HEK293 (cell line): Measurements from ENCODE around the gene SRSF12.
"Not testable (repeated sequence)": the region's sequence is repeated elsewhere in the genome, so short reads cannot be mapped to it uniquely, and the experiment has no call there.

Experiments used
- KLF9 ChIP-seq: fragments of 450-650 bp; formaldehyde crosslinking; IDR thresholded peaks from 2 replicates; pipeline ENCODE4 v1.5.1; 2016; ENCODE audit warnings: missing biosample characterization, missing genetic modification characterization, low read depth
- ZNF501 ChIP-seq: fragments of 450-650 bp; formaldehyde crosslinking; IDR thresholded peaks from 2 replicates; pipeline ENCODE4 v1.5.1; 2016; ENCODE audit warnings: missing biosample characterization, missing genetic modification characterization
- ZNF791 ChIP-seq: fragments of 450-650 bp; formaldehyde crosslinking; IDR thresholded peaks from 2 replicates; pipeline ENCODE4 v1.5.1; 2016; ENCODE audit warnings: missing biosample characterization, missing genetic modification characterization
- TF ChIP-seq, protein P1 (sequence below): fragments of 450-650 bp; formaldehyde crosslinking; IDR thresholded peaks from 2 replicates; pipeline ENCODE4 v1.5.1; 2016; ENCODE audit warnings: missing biosample characterization, missing genetic modification characterization, low read depth
- TF ChIP-seq, protein P2 (sequence below): IDR thresholded peaks from 2 replicates; pipeline ENCODE4 v1.6.1; 2011; ENCODE audit warnings: mild to moderate bottlenecking, low read depth, low read length, borderline replicate concordance
- TF ChIP-seq, protein P3 (sequence below): fragments of 450-650 bp; formaldehyde crosslinking; IDR thresholded peaks from 2 replicates; pipeline ENCODE4 v1.5.1; 2016; ENCODE audit warnings: missing biosample characterization, missing genetic modification characterization

GRCh38 chr6:89064931-89065330, 52.9 kb downstream of the SRSF12 start:
- TF ChIP-seq, protein P1, sequence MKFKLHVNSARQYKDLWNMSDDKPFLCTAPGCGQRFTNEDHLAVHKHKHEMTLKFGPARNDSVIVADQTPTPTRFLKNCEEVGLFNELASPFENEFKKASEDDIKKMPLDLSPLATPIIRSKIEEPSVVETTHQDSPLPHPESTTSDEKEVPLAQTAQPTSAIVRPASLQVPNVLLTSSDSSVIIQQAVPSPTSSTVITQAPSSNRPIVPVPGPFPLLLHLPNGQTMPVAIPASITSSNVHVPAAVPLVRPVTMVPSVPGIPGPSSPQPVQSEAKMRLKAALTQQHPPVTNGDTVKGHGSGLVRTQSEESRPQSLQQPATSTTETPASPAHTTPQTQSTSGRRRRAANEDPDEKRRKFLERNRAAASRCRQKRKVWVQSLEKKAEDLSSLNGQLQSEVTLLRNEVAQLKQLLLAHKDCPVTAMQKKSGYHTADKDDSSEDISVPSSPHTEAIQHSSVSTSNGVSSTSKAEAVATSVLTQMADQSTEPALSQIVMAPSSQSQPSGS (tag by site-specific recombination) = not testable (repeated sequence)
- TF ChIP-seq, protein P2, sequence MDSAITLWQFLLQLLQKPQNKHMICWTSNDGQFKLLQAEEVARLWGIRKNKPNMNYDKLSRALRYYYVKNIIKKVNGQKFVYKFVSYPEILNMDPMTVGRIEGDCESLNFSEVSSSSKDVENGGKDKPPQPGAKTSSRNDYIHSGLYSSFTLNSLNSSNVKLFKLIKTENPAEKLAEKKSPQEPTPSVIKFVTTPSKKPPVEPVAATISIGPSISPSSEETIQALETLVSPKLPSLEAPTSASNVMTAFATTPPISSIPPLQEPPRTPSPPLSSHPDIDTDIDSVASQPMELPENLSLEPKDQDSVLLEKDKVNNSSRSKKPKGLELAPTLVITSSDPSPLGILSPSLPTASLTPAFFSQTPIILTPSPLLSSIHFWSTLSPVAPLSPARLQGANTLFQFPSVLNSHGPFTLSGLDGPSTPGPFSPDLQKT = not testable (repeated sequence)
- not testable (repeated sequence) for TF ChIP-seq KLF9, ZNF791, ZNF501 (tag by site-specific recombination)
- TF ChIP-seq, protein P3, sequence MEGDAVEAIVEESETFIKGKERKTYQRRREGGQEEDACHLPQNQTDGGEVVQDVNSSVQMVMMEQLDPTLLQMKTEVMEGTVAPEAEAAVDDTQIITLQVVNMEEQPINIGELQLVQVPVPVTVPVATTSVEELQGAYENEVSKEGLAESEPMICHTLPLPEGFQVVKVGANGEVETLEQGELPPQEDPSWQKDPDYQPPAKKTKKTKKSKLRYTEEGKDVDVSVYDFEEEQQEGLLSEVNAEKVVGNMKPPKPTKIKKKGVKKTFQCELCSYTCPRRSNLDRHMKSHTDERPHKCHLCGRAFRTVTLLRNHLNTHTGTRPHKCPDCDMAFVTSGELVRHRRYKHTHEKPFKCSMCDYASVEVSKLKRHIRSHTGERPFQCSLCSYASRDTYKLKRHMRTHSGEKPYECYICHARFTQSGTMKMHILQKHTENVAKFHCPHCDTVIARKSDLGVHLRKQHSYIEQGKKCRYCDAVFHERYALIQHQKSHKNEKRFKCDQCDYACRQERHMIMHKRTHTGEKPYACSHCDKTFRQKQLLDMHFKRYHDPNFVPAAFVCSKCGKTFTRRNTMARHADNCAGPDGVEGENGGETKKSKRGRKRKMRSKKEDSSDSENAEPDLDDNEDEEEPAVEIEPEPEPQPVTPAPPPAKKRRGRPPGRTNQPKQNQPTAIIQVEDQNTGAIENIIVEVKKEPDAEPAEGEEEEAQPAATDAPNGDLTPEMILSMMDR = not testable (repeated sequence)
